ENCODE results near the gene TMPRSS12. TPM values are rescaled to one million over a fixed set of nuclear protein-coding genes. Genes with fewer than 3 reads are reported as not detected.

The TMPRSS12 gene
- total and polyA plus RNA-seq, 11 donors: not detected

GRCh38 chr12:50932787-50933280 lies 90.1 kb downstream of the TMPRSS12 start:
- intact Hi-C loops (cut with DNase I): loop anchor here in 1 of 10 donors (10.0 kb wide), 1 partner anchor 82 kb away; no protein-coding TSS in a partner anchor
- Histone ChIP-seq H3K9me3 (peaks cover 0 to 4% (median 0%) of the 10 kb centered on the region in 12 donors), H3K4me1 (peaks cover 0 to 66% (median 32%) of the 10 kb centered on the region in 12 donors), H3K36me3 (peaks cover 0 to 41% (median 31%) of the 10 kb centered on the region in 9 donors), H3K27ac (peak overlapping the region in 2 of 12 donors; percentile 79 to 82), H3K27me3 (no peaks in the 10 kb centered on the region), H3K4me3 (no peak overlapping the region)
- DNase-seq (no peak), ATAC-seq (no peak)
- 58 to 82% (median 79%) methylated on average over 2 of the region's 2 CpGs for WGBS, 4 donors
- TF ChIP-seq POLR2A (IDR thresholded peaks at IDR 0.05): no peak
- TF ChIP-seq CTCF (IDR thresholded peaks at IDR 0.05): no peak

GRCh38 chr12:50933459-50934124 lies 90.9 kb downstream of the TMPRSS12 start:
- no peak overlapping the region for H3K4me3 ChIP-seq
- peaks cover 0 to 5% (median 0%) of the 10 kb centered on the region in 12 donors for H3K9me3 ChIP-seq
- TF ChIP-seq CTCF (IDR thresholded peaks at IDR 0.05) (no peak), POLR2A (IDR thresholded peaks at IDR 0.05) (no peak)
- 94 to 100% (median 95%) methylated on average over 2 of the region's 2 CpGs for WGBS, 4 donors
- intact Hi-C loops (cut with DNase I): loop anchor here in 1 of 10 donors (10.0 kb wide), 1 partner anchor 81 kb away; no protein-coding TSS in a partner anchor
- peaks cover 0 to 59% (median 27%) of the 10 kb centered on the region in 12 donors for H3K4me1 ChIP-seq
- ATAC-seq (peak in 2 of 4 donors; percentile 5 to 31), DNase-seq (no peak)
- H3K27me3 ChIP-seq: no peaks in the 10 kb centered on the region
- H3K36me3 ChIP-seq: peaks cover 0 to 41% (median 31%) of the 10 kb centered on the region in 9 donors
- H3K27ac ChIP-seq: peak overlapping the region in 8 of 12 donors; percentile 1 to 82 (median 62)

- TF ChIP-seq POLR2A (IDR thresholded peaks at IDR 0.05) (no peak), CTCF (IDR thresholded peaks at IDR 0.05) (no peak)
- ATAC-seq: peak in 3 of 4 donors; percentile 50 to 61 (median 58)
- peaks cover 0 to 5% (median 0%) of the 10 kb centered on the region in 12 donors for H3K9me3 ChIP-seq
- no peaks in the 10 kb centered on the region for H3K27me3 ChIP-seq
- peak overlapping the region; percentile 1 to 82 (median 62) for H3K27ac ChIP-seq
- 41 to 63% (median 58%) methylated on average over 3 of the region's 3 CpGs for WGBS, 4 donors
- H3K36me3 ChIP-seq: peaks cover 0 to 38% (median 30%) of the 10 kb centered on the region in 9 donors
- DNase-seq: no peak
- intact Hi-C loops (cut with DNase I): loop anchor here in 1 of 10 donors (10.0 kb wide), 1 partner anchor 80 kb away; no protein-coding TSS in a partner anchor
- H3K4me3 ChIP-seq: peak overlapping the region in 4 of 12 donors; percentile 6 to 26 (median 18)
- peaks cover 0 to 52% (median 23%) of the 10 kb centered on the region in 12 donors for H3K4me1 ChIP-seq
Observed at GRCh38 chr12:50934371-50934851, 91.7 kb downstream of the TMPRSS12 start.
